Measurements from ENCODE around the gene CSH2. TPM values are rescaled to one million over a fixed set of nuclear protein-coding genes. Genes with fewer than 3 reads are reported as not detected.

Gene CSH2
- total RNA-seq, 1 donor from 2014 or later, result not detected

DNA sequence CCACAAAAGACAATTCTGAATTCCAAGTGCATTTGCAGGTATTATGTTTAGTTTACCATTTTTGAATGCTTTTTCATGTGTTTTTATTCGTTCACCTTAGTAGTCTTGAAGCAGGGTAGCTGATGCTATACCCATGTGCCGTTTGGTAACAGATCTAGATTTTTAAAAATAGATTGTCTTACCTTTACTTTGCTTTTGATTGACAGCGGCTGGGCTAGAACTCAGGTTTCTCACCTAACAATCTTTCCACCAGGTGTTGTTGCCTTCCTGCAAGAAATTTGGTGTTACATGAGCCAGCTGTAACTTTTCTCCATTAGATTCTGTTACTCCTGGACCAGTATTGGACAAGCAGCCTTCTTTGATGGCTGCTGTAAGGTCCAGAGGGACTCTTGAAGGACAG lies 44.5 kb downstream of the CSH2 start:
- DNase-seq (ENCODE audit: low spot score, unreplicated experiment), result no peak
- H3K4me1 Mint-ChIP-seq (ENCODE audit: low read depth), result peaks cover 16% of the 10 kb centered on the region

DNA sequence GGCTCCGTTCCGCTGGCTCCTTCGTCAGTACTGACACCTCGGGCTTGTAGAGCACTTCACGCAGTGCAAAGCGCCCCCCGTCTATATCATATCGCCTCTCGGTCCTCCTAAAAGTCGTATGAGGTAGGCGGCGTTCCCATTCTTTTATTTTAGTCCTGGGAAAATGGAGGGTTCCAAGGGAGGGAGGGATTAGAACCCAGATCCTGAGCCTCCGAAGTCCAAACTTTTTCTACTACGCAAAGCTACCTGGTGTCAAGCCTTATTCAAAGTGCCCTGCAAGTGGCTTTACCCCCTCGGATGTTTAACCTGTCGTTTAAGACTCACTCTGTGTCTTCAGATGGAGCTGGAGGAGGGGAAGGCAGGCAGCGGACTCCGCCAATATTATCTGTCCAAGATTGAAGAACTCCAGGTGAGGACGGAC lies 45.7 kb downstream of the CSH2 start:
- Mint-ChIP-seq H3K27ac (peak overlapping the region; percentile 100), H3K36me3 (ENCODE audit: insufficient read depth) (peaks cover 31% of the 10 kb centered on the region), H3K9me3 (ENCODE audit: low read depth) (no peaks in the 10 kb centered on the region), H3K4me1 (ENCODE audit: low read depth) (peaks cover 16% of the 10 kb centered on the region), H3K27me3 (no peaks in the 10 kb centered on the region), H3K4me3 (ENCODE audit: low read depth) (peak overlapping the region; percentile 97)
- DNase-seq (ENCODE audit: low spot score, unreplicated experiment), result no peak
- TF ChIP-seq, protein P1, sequence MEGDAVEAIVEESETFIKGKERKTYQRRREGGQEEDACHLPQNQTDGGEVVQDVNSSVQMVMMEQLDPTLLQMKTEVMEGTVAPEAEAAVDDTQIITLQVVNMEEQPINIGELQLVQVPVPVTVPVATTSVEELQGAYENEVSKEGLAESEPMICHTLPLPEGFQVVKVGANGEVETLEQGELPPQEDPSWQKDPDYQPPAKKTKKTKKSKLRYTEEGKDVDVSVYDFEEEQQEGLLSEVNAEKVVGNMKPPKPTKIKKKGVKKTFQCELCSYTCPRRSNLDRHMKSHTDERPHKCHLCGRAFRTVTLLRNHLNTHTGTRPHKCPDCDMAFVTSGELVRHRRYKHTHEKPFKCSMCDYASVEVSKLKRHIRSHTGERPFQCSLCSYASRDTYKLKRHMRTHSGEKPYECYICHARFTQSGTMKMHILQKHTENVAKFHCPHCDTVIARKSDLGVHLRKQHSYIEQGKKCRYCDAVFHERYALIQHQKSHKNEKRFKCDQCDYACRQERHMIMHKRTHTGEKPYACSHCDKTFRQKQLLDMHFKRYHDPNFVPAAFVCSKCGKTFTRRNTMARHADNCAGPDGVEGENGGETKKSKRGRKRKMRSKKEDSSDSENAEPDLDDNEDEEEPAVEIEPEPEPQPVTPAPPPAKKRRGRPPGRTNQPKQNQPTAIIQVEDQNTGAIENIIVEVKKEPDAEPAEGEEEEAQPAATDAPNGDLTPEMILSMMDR (IDR thresholded peaks at IDR 0.05; ENCODE audit: unreplicated experiment), result no peak

More for the DNA sequence above, 44.5 kb downstream of the CSH2 start:
- Mint-ChIP-seq H3K27ac (no peak overlapping the region), H3K36me3 (ENCODE audit: insufficient read depth) (peaks cover 27% of the 10 kb centered on the region), H3K4me3 (ENCODE audit: low read depth) (peak overlapping the region; percentile 47), H3K27me3 (no peaks in the 10 kb centered on the region), H3K9me3 (ENCODE audit: low read depth) (no peaks in the 10 kb centered on the region)
- TF ChIP-seq, protein P1 (IDR thresholded peaks at IDR 0.05; ENCODE audit: unreplicated experiment), result no peak

DNA sequence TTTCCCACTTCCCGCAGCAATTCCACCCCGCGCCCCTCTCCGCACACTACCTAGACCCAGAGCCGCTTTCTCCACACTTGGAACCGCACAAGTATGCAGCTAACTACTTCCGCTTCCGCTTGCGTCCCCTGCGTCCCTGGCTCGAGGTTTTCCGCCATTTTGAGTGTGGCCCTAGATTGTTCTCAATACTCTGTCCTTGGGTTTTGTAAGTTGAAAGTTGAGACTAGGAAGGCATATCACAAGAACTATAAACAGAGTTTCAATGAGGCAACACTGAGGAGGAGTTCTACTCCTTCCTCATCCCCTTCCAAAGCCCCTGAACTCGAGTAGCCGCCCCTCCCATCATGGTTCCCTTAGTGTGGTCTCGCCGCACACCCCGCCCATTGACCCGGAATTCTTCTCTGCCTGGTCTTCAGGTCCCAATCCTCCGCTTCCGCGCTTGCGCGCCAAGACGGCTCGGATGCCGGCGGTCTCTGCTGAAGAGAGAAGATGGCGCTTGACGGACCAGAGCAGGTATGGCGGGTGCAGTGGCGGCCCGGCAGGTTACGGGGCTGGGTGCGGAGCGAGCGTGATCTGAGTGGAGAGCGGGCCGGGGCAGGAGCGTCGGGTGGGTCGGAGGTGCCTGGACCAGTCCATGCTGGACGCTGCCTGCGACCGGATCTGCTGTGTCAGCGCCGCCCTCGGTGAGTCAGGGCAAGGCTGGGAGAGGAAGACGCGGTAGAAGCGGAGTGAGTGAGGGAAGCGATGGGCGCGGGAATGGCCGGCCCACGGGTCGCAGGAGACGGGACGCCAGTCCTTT lies 46.3 kb downstream of the CSH2 start, which contains the start of the genes FTSJ3 and PSMC5:
Gene FTSJ3, minus strand, starts transcription at position 662 of the 799 bp plus-strand sequence. CDS start 761 bp downstream, outside the sequence.
Gene PSMC5, plus strand, starts transcription at position 430 of the 799 bp plus-strand sequence. Its CDS starts 60 bp downstream, at position 490.
- Mint-ChIP-seq H3K27me3 (no peaks in the 10 kb centered on the region), H3K4me3 (ENCODE audit: low read depth) (peak within 1 kb of the TSS; percentile 97), H3K36me3 (ENCODE audit: insufficient read depth) (peaks cover 34% of the 10 kb centered on the region), H3K9me3 (ENCODE audit: low read depth) (no peaks in the 10 kb centered on the region), H3K4me1 (ENCODE audit: low read depth) (peaks cover 16% of the 10 kb centered on the region), H3K27ac (peak within 1 kb of the TSS; percentile 100)
- TF ChIP-seq, protein P1 (IDR thresholded peaks at IDR 0.05; ENCODE audit: unreplicated experiment), result peak; percentile 68
- DNase-seq (ENCODE audit: low spot score, unreplicated experiment), result peak; percentile 75

DNA sequence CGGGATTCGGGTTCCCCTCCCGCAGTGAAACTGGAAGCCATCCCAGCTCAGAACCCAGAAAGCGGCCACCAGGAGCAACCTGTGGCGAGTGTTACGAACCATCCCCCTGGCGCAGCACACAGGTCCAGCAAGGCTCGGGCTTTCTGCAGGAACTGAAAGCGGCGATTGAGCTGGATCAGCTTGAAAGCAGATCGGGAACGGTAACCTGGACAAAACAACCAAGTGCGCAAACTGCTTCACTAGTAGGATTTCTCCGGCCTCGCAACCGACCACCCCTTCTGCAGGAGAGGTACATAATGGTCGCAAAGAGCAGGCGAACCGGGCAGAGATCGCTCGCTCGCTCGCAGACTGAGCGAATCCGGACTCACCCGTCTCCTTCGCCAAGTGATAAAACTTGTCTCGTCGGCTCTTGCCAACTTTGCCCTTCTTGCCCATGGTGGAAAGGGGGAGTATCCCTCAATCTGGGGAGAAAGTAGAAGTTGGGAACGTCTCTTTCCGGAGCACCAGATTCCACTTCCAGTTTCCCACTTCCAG lies 46.9 kb downstream of the CSH2 start:
- DNase-seq (ENCODE audit: low spot score, unreplicated experiment), result no peak
- peaks cover 36% of the 10 kb centered on the region for H3K36me3 Mint-ChIP-seq (ENCODE audit: insufficient read depth)
- H3K9me3 Mint-ChIP-seq (ENCODE audit: low read depth), result no peaks in the 10 kb centered on the region
- H3K27ac Mint-ChIP-seq, result peak overlapping the region; percentile 100
- TF ChIP-seq, protein P1 (IDR thresholded peaks at IDR 0.05; ENCODE audit: unreplicated experiment), result no peak
- peak overlapping the region; percentile 97 for H3K4me3 Mint-ChIP-seq (ENCODE audit: low read depth)
- H3K4me1 Mint-ChIP-seq (ENCODE audit: low read depth), result peaks cover 16% of the 10 kb centered on the region
- H3K27me3 Mint-ChIP-seq, result no peaks in the 10 kb centered on the region

DNA sequence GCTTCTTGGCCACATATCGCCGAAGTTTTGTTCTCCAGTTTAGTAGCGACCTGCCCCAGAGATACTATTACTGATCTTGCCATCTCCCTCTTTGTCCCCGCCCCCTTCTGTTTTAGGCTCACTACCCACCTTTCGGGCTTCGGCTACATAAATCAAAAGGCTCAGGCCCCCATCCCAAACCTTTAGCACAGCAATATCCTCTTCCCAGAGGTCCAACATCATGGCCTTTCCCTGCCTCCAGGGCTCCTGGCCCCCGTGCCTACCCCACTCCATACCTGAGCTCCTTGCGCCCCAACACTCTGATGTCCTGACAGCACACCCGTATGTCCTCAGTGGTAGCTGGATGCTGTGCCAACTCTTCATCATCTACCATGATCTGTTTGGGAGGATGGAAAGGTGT lies 49.1 kb downstream of the CSH2 start:
- TF ChIP-seq, protein P1 (IDR thresholded peaks at IDR 0.05; ENCODE audit: unreplicated experiment), result no peak
- Mint-ChIP-seq H3K27ac (peak overlapping the region; percentile 38), H3K27me3 (no peaks in the 10 kb centered on the region), H3K4me1 (ENCODE audit: low read depth) (peaks cover 16% of the 10 kb centered on the region), H3K36me3 (ENCODE audit: insufficient read depth) (peaks cover 35% of the 10 kb centered on the region), H3K9me3 (ENCODE audit: low read depth) (no peaks in the 10 kb centered on the region), H3K4me3 (ENCODE audit: low read depth) (no peak overlapping the region)
- no peak for DNase-seq (ENCODE audit: low spot score, unreplicated experiment)
